Left kidney (tissue), 2 donors: Measurements from ENCODE around the gene C5AR1. TPM values are rescaled to one million over a fixed set of nuclear protein-coding genes. Genes with fewer than 3 reads are reported as not detected.
"Not testable (repeated sequence)": the region's sequence is repeated elsewhere in the genome, so short reads cannot be mapped to it uniquely, and the experiment has no call there.

Experiments
- DNase-seq: peaks from one replicate; pipeline ENCODE4 v3.0.0-alpha.2; 2013
- polyA plus RNA-seq: library from polyadenylated mRNA; unstranded; fragments of 120-200 nt; gene quantifications from one replicate; pipeline ENCODE4 v1.2.1, GENCODE V29; 2013; ENCODE audit not compliant: insufficient read length

The C5AR1 gene
- polyA plus RNA-seq, 1 donor = 6.8 TPM

DNA sequence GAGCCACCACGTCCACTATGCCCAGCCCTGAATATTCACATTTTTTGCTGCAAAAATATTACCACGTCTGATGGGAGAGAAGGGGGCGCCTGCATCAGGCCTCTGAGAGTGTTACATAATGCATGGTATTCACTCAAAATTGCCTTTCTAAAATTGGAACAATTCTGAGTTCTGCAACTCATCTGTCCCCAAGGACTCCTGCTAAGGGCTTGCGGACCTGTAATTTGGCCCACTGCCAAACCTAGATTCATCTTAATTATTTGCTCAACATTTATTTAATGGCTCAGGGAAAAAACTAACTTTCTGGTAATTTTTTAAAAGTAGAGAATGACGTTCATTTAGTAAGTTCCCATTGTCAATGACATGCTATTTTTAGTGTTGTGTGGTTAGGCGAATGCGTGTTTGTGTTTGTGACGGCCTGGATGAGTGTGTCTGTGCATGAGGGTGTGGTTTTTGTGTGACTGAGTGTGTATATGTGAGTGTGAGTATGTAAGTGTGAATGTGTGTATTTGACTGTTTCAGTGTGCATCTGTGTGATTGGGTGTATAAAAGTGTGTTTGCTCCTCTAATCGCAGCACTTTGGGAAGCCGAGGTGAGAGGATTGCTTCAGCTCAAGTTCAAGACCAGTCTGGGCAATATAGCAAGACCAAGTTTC is 26.1 kb upstream of the C5AR1 start:
- no peak for DNase-seq

DNA sequence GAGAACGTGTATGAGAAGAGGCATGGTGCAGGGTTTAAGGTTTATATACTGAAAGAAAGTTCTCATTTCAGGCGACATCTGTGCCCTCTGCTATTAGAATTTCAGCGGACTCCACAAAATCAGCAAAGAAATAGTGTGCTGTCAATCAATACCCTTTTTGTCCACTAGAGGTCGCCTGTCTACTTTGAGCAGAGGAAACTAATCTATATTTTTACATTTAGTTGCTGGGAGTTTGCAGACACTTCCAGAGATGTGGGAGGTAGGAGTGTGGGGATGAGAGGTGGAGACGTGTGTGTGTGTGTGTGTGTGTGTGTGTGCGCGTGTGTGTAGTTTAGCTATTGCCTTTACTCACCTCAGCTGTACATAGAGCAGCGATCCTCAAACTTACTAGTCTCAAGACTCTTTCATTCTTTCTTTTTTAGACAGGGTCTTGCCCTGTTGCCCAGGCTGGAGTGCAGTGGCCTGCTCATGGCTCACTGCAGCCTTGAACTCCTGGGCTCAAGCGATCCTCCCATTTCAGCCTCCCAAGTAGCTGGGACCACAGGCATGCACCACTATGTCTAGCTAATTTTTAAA is 25.2 kb upstream of the C5AR1 start:
- no peak for DNase-seq

DNA sequence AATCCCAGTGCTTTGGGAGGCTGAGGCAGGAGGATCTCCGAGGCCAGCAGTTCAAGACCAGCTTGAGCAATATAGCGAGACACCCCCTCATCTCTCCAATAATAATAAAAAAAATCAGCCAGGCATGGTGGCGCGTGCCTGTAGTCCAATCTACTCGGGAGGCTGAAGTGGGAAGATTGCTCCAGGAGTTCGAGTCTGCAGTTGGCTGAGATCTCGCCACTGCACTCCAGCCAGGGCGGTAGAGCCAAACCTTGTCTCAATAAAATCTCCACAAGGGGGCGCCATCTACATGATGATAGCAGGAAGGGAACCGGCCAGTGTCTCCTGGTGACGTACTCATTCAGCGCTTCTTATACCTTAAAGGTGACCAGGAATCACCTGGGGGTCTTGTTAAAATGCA is 13.6 kb upstream of the C5AR1 start:
- DNase-seq = peak; percentile 72

DNA sequence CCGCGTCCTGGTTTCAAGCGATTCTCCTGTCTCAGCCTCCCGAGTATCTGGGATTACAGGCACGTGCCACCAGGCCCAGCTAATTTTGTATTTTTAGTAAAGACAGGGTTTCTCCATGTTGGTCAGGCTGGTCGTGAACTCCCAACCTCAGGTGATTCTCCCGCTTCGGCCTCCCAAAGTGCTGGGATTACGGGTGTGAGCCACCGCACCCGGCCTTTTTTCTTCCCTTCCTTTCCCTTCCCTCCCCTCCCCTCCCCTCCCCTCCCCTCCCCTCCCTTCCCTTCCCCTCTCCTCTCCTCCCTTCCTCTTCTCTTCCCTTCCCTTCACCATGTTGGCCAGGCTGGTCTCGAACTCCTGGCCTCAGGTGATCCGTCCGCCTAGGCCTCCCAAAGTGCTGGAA is 8.8 kb upstream of the C5AR1 start:
- DNase-seq = not testable (repeated sequence)

DNA sequence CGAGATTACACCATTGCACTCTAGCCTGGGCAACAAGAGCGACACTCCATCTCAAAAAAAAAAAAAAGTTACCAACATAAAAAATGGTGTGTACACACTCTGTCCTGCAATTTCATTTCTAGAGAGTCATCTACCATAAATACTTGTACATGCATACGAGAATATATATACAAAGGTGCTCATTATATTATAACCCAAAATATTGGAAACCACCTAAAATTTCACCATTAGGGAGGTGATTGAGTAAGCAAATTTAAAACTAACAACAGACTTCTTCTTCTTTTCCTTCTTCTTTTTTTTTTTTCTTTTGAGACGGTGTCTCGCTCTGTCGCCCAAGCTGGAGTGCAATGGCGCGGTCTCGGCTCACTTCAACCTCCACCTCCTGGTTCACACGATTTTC is 7.4 kb upstream of the C5AR1 start:
- no peak for DNase-seq

DNA sequence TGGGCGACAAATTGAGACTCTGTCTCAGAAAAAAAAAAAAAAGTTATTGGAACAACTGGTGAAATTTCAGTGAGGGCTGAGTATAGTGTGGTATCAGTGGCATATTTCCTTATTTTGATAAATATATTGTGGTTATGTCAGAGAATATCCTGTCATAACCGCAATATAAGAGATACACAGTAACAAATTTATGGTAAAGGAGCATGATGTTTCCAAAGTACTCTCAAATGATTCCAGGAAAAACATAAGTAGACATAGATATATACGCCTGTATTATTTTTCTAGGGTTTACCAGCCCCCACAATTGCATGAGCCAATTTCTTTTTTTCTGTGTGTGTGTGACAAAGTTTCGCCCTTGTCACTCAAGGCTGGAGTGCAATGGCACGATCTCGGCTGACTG is 5.7 kb upstream of the C5AR1 start:
- no peak for DNase-seq

DNA sequence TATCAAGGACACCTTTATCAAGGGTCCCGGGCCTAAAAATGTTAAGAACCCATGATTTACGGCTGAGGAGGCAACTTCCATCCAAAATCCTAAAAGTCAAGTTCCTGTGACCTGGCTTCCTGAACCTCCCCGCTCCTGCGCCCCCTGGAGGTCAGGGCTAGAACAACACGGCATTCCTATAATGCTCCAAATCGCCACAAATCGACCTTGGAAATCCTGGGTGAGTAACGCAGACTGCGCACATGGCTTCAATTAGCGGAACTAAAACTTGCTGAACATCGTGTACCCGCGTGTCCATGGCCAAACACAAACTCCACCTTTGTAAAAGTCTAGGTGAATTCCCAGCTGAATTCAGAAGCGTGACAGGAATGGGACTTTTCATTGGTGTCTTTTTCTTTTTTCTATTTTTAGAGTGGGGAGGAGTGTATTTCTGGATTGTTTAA is 4.3 kb upstream of the C5AR1 start:
- DNase-seq = peak; percentile 32

DNA sequence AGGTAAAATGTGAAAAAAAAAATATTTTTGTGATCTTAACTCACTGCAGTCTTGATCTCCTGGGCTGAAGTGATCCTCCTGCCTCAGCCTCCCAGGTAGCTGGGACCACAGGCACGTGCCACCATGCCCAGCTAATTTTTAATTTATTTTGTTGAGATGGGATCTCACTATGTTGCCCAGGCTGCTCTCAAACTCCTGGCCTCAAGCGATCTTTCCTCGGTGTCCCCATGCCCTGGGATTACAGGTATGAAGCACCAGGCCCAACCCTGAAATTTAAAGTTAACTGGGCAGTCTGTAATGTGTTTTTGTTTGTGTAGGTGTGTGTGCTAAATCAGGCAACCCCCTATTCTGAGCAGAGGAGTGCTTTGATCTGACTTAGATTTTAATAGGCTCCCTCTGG is 3.4 kb upstream of the C5AR1 start:
- DNase-seq = no peak

DNA sequence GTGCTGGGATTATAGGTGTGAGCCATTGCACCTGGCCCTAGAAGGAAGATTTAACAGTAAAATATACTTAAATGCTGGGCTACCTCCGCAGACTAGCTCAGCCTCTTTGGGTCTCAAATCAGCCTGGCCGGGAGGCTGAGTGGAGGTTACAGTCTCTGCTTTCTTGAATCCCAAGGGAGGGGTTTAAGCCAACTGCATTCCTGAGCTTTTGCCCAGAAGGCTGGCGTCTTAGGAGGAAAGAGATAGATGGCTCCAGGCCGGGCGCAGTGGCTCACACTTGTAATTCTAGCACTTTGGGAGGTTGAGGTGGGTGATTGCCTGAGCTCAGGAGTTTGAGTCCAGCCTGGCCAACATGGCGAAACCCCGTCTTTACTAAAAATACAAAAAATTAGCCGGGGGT is 623 bp upstream of the C5AR1 start:
- DNase-seq = no peak

DNA sequence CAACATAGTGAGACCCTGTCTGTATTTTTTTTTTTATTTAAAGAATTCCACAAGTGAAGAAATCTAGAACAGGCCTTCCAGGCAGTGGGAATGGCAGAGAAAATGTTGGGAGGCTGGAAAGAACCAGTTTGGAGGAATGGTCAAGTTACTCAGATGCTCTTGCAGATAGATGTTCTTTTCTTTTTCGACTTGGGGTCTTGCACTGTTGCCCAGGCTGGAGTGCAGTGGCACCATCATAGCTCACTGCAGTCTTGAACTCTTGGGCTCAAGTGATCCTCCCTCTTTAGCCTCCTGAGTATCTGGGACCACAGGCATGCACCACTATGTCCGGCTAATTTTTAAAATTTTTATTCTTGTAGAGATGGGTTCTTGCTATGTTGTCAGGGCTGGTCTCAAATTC is 662 bp downstream of the C5AR1 start:
- no peak for DNase-seq

DNA sequence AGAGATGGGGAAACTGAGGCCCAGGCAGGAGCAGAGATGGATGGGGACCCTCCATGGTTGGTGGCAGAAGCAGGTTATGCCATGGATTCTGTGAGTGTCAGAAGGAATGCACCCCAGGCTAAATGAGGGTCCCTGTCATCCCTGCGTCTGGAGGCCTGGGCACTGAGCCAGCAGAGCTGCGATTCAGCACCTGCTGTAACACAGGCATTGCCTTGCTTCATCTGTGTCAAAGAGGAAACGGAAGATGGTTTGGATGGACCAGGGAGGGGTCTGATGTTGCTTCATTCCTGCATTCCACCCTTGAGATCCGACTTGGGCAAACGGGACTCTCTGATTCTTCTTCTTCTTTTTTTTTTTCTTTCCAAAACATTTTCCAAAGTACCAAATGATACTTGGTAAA is 1.2 kb downstream of the C5AR1 start:
- DNase-seq = no peak

DNA sequence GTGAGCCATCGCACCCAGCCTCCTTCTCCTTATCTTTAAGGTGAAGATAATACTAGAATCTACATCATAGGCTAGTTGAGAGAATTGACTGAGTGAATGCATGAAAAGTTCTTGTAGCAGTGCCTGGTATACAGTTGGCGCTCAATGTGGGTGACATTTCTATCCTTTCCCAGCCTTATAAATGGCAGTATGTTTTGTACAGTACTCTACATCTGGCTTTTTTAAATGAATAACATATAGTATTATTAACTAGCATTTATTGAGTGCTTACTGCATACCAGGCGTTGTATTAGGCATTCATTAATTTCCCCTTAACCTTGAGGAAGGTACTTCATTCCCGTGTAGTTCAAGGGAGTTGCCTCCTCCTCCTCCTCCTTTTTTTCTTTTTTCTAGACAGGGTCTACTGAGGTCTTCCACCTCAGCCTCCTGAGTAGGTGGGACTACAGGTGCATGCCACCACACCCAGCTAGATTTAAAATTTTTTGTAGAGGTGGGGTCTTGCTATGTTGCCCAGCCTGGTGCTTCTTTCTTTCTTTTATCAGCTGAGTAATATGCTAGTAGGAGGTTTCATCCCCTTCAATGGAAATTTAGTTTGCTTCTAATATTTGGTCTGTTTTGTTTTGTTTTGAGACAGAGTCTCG is 2.8 kb downstream of the C5AR1 start:
- no peak for DNase-seq

DNA sequence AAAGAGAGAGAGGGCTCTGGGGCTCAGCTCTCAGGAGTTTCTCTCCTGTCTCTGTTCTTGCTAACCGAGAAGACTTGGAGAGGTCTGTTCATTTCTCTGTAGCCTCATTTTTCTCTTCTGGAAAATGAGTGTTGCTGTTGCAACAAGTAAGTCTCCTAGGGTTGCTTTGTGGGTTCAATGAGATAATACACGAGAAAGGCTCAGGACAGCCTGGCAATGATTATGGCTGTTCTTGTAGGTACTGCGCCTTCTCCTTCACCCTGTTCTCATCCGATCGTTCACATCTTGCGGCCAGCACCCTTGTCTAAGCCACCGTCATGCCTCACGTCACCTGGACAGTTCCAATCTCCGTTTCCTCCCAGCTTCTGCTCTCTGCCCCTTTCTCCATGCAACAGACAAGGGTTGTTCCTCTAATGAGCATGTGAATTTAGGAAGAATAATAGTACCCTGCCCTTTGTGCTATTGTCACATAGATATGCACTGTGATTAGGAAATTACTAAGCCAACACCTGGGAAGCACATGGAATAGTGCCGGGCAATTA is 4.2 kb downstream of the C5AR1 start:
- DNase-seq = no peak

DNA sequence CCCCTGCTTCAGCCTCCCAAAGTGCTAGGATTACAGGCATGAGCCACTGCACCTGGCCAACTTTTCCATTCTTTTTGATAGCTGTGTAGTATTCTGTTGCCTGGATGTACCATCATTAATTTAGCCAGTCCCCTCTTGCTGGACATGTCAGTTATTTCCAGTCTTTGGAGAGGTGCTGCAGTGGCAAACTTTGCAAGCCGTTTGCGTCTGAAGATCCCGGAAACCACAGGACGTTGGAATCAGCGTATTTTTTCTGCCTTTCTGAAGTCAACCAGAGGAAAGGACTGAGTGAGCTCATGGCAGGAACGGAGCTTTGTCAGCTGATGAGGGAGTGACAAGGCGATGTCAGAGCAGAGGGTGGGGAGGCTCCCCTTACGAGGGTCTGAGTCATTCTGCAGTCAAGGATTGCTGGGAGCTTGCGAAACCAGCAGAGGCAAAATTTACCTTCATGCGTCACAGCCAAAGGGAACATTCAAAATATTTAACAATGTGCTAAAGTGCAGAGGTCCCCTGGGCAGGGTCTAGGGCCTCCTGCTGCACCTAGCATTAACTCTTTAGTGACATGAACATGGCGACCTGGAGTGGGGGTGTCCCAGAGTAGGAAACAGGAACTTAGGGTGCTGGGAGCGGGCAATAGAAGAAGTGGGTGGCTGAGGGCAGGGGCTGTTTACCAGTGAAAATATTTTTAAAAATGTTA is 5.6 kb downstream of the C5AR1 start:
- DNase-seq = no peak

DNA sequence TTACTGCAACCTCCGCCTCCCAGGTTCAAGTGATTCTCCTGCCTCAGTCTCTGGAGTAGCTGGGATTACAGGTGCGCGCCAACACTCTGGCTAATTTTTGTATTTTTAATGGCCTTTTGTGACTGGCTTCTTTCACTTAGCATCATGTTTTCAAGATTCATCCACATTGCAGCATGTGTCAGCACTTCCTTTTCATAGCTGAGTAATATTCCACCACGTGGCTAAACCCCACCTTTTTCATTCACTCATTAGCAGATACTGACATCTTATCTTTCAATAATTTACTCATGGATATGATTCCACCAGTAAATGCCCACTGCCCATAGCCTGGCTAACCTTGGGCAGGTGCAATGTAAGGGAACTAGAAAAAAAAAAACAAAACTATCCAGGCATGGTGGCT is 6.9 kb downstream of the C5AR1 start:
- no peak for DNase-seq

DNA sequence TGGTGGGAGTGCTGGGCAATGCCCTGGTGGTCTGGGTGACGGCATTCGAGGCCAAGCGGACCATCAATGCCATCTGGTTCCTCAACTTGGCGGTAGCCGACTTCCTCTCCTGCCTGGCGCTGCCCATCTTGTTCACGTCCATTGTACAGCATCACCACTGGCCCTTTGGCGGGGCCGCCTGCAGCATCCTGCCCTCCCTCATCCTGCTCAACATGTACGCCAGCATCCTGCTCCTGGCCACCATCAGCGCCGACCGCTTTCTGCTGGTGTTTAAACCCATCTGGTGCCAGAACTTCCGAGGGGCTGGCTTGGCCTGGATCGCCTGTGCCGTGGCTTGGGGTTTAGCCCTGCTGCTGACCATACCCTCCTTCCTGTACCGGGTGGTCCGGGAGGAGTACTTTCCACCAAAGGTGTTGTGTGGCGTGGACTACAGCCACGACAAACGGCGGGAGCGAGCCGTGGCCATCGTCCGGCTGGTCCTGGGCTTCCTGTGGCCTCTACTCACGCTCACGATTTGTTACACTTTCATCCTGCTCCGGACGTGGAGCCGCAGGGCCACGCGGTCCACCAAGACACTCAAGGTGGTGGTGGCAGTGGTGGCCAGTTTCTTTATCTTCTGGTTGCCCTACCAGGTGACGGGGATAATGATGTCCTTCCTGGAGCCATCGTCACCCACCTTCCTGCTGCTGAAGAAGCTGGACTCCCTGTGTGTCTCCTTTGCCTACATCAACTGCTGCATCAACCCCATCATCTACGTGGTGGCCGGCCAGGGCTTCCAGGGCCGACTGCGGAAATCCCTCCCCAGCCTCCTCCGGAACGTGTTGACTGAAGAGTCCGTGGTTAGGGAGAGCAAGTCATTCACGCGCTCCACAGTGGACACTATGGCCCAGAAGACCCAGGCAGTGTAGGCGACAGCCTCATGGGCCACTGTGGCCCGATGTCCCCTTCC is 10.5 kb downstream of the C5AR1 start:
- no peak for DNase-seq

DNA sequence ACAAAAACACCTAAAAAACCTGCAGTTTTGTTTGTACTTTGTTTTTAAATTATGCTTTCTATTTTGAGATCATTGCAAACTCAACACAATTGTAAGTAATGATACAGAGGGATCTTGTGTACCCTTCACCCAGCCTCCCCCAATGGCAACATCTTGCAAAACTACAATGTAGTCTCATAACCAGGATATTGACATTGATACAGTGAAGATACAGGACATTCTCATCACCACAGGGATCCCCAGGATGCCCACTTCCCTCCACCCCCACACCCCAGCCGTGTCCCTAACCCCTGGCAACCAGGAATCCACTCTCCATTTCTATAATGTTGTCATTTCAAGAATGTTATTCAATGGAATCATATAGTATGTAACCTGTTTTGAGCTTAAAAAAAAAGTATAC is 12.0 kb downstream of the C5AR1 start:
- DNase-seq = no peak

DNA sequence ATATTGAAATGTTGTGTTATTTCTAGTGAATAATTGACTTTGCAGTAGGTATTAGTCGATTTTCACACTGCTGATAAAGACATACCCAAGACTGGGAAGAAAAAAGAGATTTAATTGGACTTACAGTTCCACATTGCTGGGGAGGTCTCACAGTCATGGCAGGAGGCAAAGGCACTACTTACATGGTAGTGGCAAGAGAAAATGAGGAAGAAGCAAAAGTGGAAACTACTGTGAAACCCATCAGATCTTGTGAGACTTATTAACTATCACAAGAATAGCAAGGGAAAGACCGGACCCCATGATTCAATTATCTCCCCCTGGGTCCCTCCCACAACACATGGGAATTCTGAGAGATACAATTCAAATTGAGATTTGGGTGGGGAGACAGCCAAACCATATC is 12.4 kb downstream of the C5AR1 start:
- DNase-seq = no peak

DNA sequence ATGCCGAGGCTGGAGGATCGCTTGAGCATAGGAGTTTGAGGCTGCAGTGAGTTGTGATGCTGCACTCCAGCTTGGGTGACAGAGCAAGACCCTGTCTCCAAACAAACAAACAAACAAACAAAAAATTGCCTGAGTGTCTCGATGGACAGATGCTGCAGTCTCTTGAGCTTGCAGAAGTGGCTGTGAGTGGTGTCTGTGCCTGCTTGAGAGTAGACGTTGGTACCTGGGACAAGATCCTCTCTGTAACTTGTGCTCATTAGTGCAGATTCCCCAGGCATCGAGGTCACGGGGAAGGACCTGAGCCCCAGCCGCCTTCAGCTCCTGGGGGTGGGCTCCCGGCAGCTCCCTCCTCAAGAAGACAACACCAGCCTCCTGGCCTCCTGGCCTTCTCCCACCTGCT is 13.7 kb downstream of the C5AR1 start:
- no peak for DNase-seq

DNA sequence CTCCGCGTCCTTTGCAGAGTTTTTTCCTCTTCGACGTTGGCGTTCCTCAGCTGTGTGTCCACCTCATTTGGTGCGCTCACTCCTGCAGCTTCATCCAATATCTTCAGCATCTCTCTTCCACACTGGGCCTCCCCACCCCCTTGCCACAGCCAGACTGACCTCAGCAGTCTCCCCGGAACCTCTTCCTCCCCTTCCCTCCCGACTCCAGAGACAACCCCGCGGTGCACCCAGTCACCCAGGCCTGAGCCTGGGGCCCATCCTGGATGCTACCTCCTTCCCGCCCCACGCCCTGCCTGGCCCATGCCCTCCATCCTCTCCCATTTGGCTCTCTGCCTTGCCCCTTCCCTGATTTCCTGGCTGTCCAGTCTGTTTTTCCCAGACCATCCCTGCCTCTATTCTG is 14.2 kb downstream of the C5AR1 start:
- DNase-seq = no peak

DNA sequence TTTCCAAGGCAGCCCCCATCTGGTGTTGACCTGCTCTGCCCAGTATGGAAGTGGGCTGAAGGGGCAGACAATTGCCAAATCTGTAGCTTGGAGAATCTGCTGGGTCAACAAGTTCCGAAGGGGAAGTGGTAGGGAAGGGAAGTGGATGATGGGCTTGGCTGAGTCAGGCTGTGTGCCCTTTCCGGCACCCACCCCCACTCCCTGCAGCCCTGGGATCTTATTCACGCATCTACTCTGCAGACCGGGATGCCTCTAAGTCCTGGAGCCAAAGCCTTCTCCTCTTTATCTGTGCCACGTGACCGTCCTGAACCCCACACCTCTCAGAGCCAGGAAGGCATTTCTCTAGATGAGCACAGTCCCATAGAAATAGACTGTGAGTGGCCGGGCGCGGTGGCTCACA is 14.8 kb downstream of the C5AR1 start:
- no peak for DNase-seq

DNA sequence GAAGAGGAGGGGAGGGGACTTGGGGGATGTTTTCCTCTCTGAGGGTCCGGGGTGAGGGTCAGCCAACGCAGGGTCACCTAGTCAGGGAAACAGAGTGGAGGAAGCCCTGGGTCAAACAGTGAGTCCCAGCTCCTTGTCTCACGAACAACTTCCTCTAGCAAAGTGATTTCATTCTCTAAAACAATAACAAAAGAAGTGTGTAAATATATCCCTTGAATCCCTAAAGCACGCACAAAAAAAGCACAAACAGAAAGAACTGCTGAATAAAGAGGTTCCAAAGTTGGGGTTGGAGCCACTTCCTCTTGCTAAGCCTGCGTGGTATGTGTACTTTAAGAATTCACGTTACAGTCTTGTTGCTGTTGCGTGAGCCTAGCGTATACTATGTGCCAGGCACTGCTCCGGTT is 20.8 kb downstream of the C5AR1 start:
- DNase-seq = no peak
